HS-27A (cell line): ENCODE results near the gene SCO1.

Experiments used
- DNase-seq: peaks from one replicate; pipeline ENCODE4 v3.0.0-alpha.2; 2012; ENCODE audit warnings: low read depth, missing footprints

Gene SCO1

GRCh38 chr17:10652984-10653659, 44.2 kb downstream of the SCO1 start:
- no peak for DNase-seq

- no peak for DNase-seq
Observed at GRCh38 chr17:10651927-10652326, 45.4 kb downstream of the SCO1 start.

GRCh38 chr17:10649602-10650001, 47.7 kb downstream of the SCO1 start:
- no peak for DNase-seq

- no peak for DNase-seq
Observed at GRCh38 chr17:10648956-10649355, 48.4 kb downstream of the SCO1 start.

GRCh38 chr17:10648381-10648780, 49.0 kb downstream of the SCO1 start:
- no peak for DNase-seq

- DNase-seq, result no peak
Observed at GRCh38 chr17:10646392-10646990, 50.8 kb downstream of the SCO1 start.

- DNase-seq, result no peak
Observed at GRCh38 chr17:10640475-10640874, 56.9 kb downstream of the SCO1 start.

GRCh38 chr17:10638151-10638550, 59.2 kb downstream of the SCO1 start:
- DNase-seq, result no peak

- DNase-seq, result no peak
Observed at GRCh38 chr17:10635290-10635689, 62.0 kb downstream of the SCO1 start.

GRCh38 chr17:10633738-10634379, 63.5 kb downstream of the SCO1 start:
- DNase-seq, result no peak

GRCh38 chr17:10631701-10632100, 65.6 kb downstream of the SCO1 start:
- no peak for DNase-seq

GRCh38 chr17:10631048-10631700, 66.2 kb downstream of the SCO1 start:
- DNase-seq, result no peak

- no peak for DNase-seq
Observed at GRCh38 chr17:10629706-10630105, 67.6 kb downstream of the SCO1 start.

- DNase-seq, result no peak
Observed at GRCh38 chr17:10628756-10629155, 68.6 kb downstream of the SCO1 start.

GRCh38 chr17:10626390-10626789, 70.9 kb downstream of the SCO1 start:
- DNase-seq, result no peak

- no peak for DNase-seq
Observed at GRCh38 chr17:10624969-10625368, 72.4 kb downstream of the SCO1 start.

GRCh38 chr17:10623737-10624338, 73.5 kb downstream of the SCO1 start:
- DNase-seq, result no peak

GRCh38 chr17:10622617-10623485, 74.5 kb downstream of the SCO1 start:
- DNase-seq, result no peak
